HG02571 (cell line): Measurements from ENCODE around the gene LGALS14.

Experiments
- ATAC-seq: cut with Tn5 transposase; IDR thresholded peaks from one replicate; pipeline ENCODE4 v1.9.1; 2021; ENCODE audit warnings: mild to moderate bottlenecking, moderate library complexity; ENCODE audit not compliant: unreplicated experiment

The LGALS14 gene

DNA sequence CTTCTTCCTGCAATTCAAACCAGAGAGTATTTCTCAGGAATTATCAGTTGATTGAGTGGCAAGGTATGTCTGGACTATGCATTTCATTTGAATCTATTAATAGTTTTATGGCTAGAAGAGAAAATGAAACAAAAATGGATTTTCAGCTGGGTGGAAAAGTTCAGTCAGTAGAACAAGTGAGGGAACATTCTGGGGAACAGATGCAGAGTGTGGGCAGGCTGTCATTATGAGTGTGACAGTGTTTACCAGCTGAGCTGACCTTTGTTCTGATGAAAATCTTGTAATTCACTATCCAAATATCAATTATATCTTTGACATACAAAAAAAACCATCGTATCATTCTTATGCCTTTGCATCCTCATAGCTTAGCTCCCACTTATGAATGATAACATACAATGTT, 36.1 kb downstream of the LGALS14 start:
- no peak for ATAC-seq

DNA sequence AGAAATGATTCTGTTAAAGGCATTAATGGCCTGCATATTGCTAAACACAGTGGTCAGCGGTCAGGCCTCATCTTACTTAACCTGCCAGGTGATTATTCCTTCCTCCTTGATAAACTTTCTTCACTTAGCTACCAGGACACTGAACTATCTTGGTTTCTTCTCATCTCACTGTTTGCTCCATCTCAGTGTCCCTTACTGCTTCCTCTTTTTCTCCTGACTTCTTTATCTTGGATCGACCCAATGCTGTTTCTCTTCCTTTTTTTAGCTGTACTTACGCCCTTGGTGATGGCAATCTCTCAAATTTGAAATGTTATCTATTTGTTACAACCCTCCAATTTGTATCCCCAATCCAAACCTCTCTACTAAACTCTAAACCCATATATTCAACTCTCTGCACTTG, 41.4 kb downstream of the LGALS14 start:
- no peak for ATAC-seq

DNA sequence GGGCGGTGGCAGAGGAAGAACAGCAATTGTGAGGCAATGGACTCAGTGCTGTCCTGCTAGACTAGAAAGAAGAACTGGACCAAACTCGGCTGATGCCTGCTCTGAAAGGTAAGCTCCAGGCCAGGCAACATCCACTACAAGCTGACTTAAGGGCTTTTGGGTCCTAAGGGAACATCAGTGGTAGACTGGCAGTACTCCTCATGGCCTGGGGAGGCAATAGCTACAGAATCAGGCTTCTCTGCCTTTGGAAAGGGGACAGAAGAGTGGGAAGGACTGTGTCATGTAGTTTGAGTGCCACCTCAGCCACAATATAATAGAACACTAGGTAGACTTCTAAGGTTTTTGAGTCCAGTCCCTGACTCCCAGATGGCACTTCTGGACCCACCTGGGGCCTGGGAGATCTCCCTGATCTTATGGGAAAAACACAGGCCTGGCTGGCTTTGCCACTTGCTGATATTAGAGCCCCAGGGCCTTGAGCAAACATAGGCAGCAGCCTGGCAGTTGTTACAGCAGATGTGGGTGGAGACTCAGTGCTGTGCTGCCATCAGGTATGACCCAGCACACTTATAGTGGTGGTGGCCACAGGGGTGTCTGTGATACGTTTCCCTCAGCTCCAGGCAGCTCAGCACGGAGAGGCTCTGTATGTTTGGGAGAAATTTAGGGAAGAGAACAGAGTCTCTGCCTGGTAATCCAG, 42.7 kb downstream of the LGALS14 start:
- ATAC-seq, result no peak

DNA sequence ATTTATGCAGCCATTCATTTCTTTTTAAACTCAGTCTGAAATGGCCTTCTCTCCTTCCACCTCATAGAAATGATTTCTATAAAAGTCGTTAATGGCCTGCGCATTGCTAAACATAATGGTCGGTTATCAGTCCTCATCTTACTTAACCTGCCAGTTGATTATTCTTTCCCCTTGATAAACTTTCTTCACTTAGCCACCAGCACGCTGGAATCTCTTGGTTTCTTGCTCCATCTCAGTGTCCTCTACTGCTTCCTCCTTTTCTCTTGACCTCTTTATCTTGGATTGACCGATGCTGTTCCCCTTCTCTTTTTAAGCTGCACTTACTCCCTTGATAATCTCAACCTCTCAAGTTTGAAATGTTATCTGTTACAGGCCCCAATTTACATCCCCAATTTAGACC, 45.7 kb downstream of the LGALS14 start:
- ATAC-seq, result no peak

DNA sequence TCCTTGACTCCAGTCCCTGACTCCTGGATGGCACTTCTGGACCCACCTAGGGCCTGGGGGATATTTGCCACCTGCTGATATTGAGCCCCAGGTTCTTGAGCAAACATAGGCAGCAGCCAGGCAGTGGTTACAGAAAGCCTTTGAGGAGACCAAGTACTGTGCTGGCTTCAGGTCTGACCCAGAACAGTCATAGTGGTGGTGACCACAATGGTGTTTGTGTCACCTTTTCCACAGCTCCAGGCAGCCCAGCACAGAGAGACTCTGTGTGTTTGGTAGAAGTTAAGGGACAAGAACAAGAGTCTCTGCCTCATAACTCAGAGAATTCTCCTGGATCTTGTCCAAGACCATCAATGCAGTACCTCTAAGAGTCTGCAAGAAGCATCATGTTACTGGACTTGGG, 48.1 kb downstream of the LGALS14 start:
- ATAC-seq, result no peak

DNA sequence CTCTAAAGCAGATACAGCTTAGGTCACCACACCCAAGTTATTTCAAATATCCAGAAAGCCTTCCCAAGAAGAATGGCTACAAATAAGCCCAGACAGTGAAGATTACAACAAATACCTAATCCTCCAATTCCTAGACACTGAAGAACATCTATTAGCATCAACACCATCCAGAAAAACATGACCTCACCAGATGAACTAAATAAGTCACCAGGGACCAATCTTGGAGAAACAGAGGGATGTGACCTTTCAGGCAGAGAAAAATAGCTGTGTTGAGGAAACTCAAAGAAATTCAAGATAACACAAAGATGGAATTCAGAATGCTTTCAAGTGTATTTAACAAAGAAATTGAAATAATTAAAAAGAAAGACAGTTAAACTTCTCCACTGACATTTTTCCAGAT, 48.5 kb downstream of the LGALS14 start:
- no peak for ATAC-seq

DNA sequence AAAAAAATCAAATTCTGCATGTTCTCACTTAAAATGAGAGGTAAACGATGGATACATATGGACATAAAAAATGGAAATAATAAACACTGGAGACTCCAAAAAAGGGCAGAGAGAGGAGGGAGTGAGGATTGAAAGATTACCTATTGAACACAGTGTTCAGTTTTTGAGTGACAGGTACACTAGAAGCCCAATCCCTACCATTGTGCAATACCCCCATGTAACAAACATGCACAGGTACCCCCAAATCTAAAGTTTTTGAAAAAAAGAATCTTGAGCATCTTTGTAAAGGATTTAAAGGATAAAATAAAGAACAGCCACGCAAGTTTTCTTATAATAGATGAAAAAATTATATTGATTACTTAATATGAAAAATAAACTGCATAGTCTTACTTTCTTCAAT, 50.3 kb downstream of the LGALS14 start:
- ATAC-seq, result no peak

DNA sequence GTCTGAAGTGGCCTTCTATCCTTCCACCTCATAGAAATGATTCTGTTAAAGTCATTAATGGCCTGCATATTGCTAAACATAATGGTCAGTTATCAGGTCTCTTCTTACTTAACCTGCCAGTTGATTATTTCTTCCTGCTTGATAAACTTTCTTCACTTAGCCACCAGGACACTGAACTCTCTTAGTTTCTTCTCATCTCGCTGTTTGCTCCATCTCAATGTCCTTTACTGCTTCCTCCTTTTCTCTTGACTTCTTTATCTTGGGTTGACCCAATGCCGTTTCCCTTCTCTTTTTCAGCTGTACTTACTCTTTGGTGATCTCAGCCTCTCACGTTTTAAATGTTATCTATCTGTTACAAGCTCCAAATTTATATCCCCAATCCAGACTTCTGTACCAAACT, 50.7 kb downstream of the LGALS14 start:
- no peak for ATAC-seq
